Peyer's patch (tissue), 4 donors: ENCODE measurements around the gene VN1R5.

ENCODE experiments used
- CTCF ChIP-seq, 6 experiments: fragments of 450-650 bp in 4 of 6; fragments of 200-600 bp in 2 of 6; sonication (generic) in 1 of 6; IDR thresholded peaks; one replicate each; pipeline ENCODE4 v1.5.1; 2017 to 2019; ENCODE audit warnings: antibody characterized with exemption in 6 of 6, mild to moderate bottlenecking in 3 of 6, moderate library complexity in 1 of 6
- POLR2A ChIP-seq, 2 donors: fragments of 450-650 bp; IDR thresholded peaks; one replicate each; pipeline ENCODE4 v1.5.1; 2017; ENCODE audit warnings: antibody characterized with exemption in 2 of 2, mild to moderate bottlenecking in 2 of 2, moderate library complexity in 2 of 2

DNA sequence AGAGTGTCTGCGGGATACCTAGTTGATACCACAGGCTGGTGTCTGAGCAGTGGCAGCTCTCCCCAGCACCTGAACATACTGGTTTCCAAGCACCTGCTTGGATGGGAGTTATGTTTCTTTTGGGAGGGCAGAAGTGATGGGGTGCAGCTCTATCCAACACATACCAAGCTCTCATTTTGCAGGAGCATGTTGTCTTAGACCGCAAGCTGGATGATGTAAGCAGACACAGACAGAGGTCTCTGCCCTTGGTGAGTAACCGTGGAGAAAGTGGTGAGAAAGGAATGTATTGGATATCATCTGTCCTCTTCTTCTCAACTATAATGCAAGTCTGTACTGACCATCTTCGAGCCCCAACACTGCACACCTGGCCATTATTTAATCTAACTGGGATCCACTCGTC, 38.4 kb downstream of the VN1R5 start:
- TF ChIP-seq CTCF (IDR thresholded peaks at IDR 0.05) (no peak), POLR2A (IDR thresholded peaks at IDR 0.05) (no peak)
